Fibroblast of mammary gland (primary cell): Measurements from ENCODE around the gene ETV4.

Source experiments
- DNase-seq: peaks from one replicate; pipeline ENCODE4 v3.0.0-alpha.2; 2010; ENCODE audit warnings: low read depth
- H3K4me3 ChIP-seq: 2 replicates; pipeline ENCODE4 v1.5.1; 2011; ENCODE audit warnings: low read depth, mild to moderate bottlenecking, low read length, moderate library complexity; ENCODE audit not compliant: control insufficient read depth
- CTCF ChIP-seq: conservative IDR thresholded peaks from 2 replicates; pipeline ENCODE4 v1.5.1; 2011; ENCODE audit warnings: low read depth, low read length, inconsistent platforms; ENCODE audit not compliant: control insufficient read depth, insufficient read depth

The ETV4 gene

GRCh38 chr17:43546319-43547188 is at the start of gene ETV4:
ETV4 (minus strand) TSS chr17:43546340; CDS start chr17:43545617, 723 bp downstream.
- peak within 1 kb of the TSS; percentile 71 for H3K4me3 ChIP-seq
- DNase-seq, result peak; percentile 87
- TF ChIP-seq CTCF, result no peak

DNA sequence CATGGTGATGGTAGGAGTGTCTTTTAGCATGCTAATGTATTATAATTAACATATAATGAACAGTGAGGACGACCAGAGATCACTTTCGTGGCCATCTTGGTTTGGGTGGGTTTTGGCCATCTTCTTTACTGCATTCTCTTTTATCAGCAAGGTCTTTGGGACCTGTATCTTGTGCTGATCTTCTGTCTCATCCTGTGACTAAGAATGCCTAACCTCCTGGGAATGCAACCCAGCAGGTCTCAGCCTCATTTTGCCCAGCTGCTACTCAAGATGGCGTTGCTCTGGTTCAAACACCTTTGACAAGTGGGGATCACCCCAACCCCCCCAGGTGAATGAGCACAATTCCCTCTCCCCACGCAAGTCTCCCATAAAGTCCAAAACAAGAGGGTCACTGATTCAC is 49.3 kb upstream of the ETV4 start:
- H3K4me3 ChIP-seq, result no peak overlapping the region
- TF ChIP-seq CTCF, result no peak

DNA sequence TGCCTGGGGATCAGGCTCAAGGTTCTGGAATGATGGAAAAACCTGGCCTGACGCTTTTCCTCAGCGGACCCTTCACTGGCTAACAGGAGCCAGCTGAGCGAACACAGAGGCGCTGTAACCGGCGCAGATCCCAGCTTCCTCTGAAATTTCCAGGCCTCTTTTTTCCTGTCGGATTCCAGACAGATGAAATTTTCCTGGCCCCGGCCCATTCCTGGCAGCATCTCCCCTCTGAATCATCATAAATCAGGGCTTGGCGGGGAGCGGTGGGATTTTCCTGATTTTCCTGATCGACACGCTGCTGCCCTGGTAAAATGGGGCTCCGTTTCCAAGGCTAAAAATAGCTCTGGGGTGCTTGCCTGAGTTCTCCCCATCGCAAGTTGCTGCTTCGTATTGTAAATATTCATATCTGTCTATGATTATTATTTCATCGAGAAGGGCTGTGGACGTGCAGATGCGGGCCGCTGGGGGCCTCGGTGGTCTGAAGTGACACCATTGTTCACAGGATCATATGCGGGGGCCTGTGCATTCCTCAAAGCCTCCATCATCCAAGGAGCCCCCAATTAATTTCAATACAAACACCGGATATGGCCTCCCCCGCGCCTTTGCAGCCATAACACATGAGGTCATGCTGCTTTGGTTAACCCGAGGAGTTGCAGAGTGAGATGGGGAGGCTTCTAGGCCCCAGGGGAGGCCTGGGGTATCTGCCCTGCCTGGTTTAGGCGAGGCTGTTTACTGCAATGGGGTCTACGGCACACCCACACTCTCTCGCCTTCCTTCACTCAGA is 45.8 kb upstream of the ETV4 start:
- no peak for TF ChIP-seq CTCF
- peak; percentile 90 for DNase-seq
- no peak overlapping the region for H3K4me3 ChIP-seq

More for the DNA sequence above, 49.3 kb upstream of the ETV4 start:
- DNase-seq, result no peak

- no peak overlapping the region for H3K4me3 ChIP-seq
- no peak for DNase-seq
- TF ChIP-seq CTCF, result no peak
These were observed 44.9 kb upstream of the ETV4 start for GRCh38 chr17:43591001-43591400.

- TF ChIP-seq CTCF, result no peak
- no peak for DNase-seq
- no peak overlapping the region for H3K4me3 ChIP-seq
These were observed 42.7 kb upstream of the ETV4 start for GRCh38 chr17:43588664-43589435.

DNA sequence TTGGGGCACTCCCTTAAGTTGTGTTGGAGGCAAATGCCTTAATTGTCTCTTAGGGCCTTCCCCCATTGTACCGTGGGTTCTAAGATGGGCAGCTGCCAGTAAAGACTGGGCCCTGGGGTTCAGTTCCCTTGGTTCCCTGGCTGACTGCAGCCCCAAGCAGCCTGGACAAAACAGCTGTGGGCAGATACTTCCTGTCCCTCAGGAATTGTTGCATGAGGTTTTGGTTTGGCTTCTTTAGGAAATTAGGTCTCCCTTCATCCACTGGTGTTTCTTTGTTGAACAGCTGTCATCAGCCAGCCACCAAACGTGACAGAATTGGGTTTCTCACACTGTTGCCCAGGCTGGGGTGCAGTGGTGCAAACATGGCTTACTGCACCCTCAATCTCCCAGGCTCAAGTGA is 42.0 kb upstream of the ETV4 start:
- DNase-seq, result no peak
- no peak for TF ChIP-seq CTCF

More for the DNA sequence above, 42.0 kb upstream of the ETV4 start:
- H3K4me3 ChIP-seq, result no peak overlapping the region
